HEK293T (cell line): ENCODE data around the gene BEST1.
"Not testable (repeated sequence)": the region's sequence is repeated elsewhere in the genome, so short reads cannot be mapped to it uniquely, and the experiment has no call there.

Source experiments
- CTCF ChIA-PET: fragments of 350-600 bp; formaldehyde crosslinking; extraction: SDS; loops from one replicate; lab custom pipeline; 2021; ENCODE audit warnings: antibody characterized with exemption, inconsistent platforms; lab: Yijun Ruan, JAX
- POLR2A ChIA-PET: fragments of 350-600 bp; formaldehyde crosslinking; extraction: SDS; loops from one replicate; lab custom pipeline; 2020; ENCODE audit warnings: antibody characterized with exemption, inconsistent platforms; lab: Yijun Ruan, JAX
- DNase-seq: peaks from one replicate; pipeline ENCODE4 v3.0.0; 2012; ENCODE audit warnings: mixed read lengths; ENCODE audit errors: extremely low spot score
- ARNT ChIP-seq: fragments of 450-650 bp; IDR thresholded peaks from 2 replicates; pipeline ENCODE4 v1.6.1; 2017; ENCODE audit warnings: mild to moderate bottlenecking
- BHLHE40 ChIP-seq: fragments of 450-650 bp; IDR thresholded peaks from 2 replicates; pipeline ENCODE4 v1.6.1; 2016; ENCODE audit warnings: mild to moderate bottlenecking, moderate library complexity, borderline replicate concordance
- CTBP1 ChIP-seq: fragments of 450-650 bp; IDR thresholded peaks from 2 replicates; pipeline ENCODE4 v1.6.1; 2016; ENCODE audit warnings: borderline replicate concordance
- ELF4 ChIP-seq: fragments of 450-650 bp; IDR thresholded peaks from 2 replicates; pipeline ENCODE4 v1.6.1; 2017; ENCODE audit warnings: antibody characterized with exemption
- FOXA1 ChIP-seq: fragments of 450-650 bp; IDR thresholded peaks from 2 replicates; pipeline ENCODE4 v1.6.1; 2016; ENCODE audit warnings: mild to moderate bottlenecking
- FOXK2 ChIP-seq: fragments of 450-650 bp; IDR thresholded peaks from 2 replicates; pipeline ENCODE4 v1.6.1; 2016; ENCODE audit warnings: mild to moderate bottlenecking
- FOXM1 ChIP-seq: fragments of 450-650 bp; IDR thresholded peaks from 2 replicates; pipeline ENCODE4 v1.6.1; 2017; ENCODE audit warnings: mild to moderate bottlenecking, borderline replicate concordance
- HDGF ChIP-seq: fragments of 450-650 bp; IDR thresholded peaks from 2 replicates; pipeline ENCODE4 v1.6.1; 2017; ENCODE audit warnings: antibody characterized with exemption, borderline replicate concordance
- L3MBTL2 ChIP-seq: fragments of 450-650 bp; conservative IDR thresholded peaks from 2 replicates; pipeline ENCODE4 v1.6.1; 2016; ENCODE audit warnings: mild to moderate bottlenecking
- LEF1 ChIP-seq: fragments of 450-650 bp; IDR thresholded peaks from 2 replicates; pipeline ENCODE4 v1.6.1; 2017; ENCODE audit warnings: mild to moderate bottlenecking, borderline replicate concordance
- NFRKB ChIP-seq: fragments of 450-650 bp; IDR thresholded peaks from 2 replicates; pipeline ENCODE4 v1.6.1; 2016; ENCODE audit warnings: mild to moderate bottlenecking, moderate library complexity
- SP1 ChIP-seq: fragments of 450-650 bp; IDR thresholded peaks from 2 replicates; pipeline ENCODE4 v1.6.1; 2017
- SUZ12 ChIP-seq: fragments of 450-650 bp; IDR thresholded peaks from 2 replicates; pipeline ENCODE4 v1.6.1; 2016; ENCODE audit warnings: mild to moderate bottlenecking
- TARDBP ChIP-seq: fragments of 450-650 bp; IDR thresholded peaks from 2 replicates; pipeline ENCODE4 v1.6.1; 2016
- ZNF384 ChIP-seq: fragments of 450-650 bp; IDR thresholded peaks from 2 replicates; pipeline ENCODE4 v1.6.1; 2016
- TF ChIP-seq, protein P1 (sequence below): fragments of 450-650 bp; IDR thresholded peaks from 2 replicates; pipeline ENCODE4 v1.6.1; 2016

The BEST1 gene

DNA sequence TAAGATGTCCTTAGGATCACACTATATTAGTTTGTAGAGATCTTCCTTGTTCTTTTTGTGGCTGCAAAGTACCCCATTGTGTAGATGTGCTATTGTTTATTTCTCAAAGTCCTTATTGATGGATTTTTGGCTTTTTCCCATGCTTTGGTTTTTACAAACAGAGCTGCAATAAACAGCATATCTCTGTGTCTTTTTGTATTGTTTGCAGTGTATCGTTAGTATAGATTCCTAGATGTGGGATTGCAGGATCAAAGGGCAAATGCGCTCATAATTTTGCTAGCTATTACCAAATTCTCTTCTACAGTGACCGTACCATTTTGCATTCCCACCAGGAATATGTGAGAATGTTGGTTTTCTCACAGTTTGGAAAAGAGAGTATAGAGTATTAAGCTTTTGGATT, 44.8 kb downstream of the BEST1 start:
- POLR2A ChIA-PET = interaction anchor here (1.0 kb wide), 1 partner anchor 27 kb away, joined by 4 read pairs; the partner anchor contains the start of gene FTH1
- DNase-seq = no peak
- CTCF ChIA-PET = no interaction called here
- TF ChIP-seq ELF4 (no peak), CTBP1 (no peak), NFRKB (no peak), BHLHE40 (no peak), TARDBP (no peak), ARNT (no peak), SUZ12 (no peak), SP1 (no peak), ZNF384 (no peak), LEF1 (no peak), FOXK2 (no peak), FOXM1 (no peak), FOXA1 (no peak)

DNA sequence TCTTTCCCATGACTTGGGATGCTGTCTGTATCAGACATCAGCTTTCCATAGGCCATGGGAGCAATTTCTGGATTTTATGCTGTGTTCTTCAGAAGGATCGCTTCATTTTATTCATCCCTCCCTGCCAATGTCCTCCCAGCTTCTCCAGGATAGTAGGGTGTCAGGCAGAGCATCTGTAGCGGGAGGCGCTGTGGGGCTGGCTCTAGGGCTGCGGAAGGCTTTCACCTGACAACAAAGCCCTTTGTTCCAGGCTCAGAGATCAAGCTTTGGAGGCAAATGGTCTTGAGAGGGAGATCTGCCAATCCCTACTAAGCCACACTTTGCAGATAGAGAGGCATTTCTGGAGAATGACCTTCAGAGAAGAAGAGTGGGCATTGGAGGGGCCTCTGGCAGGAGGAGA, 46.8 kb downstream of the BEST1 start:
- DNase-seq = no peak
- ChIA-PET POLR2A (no interaction called here), CTCF (no interaction called here)
- TF ChIP-seq ELF4 = no peak
- TF ChIP-seq SP1 = no peak
- TF ChIP-seq FOXA1 = no peak
- TF ChIP-seq SUZ12 = no peak
- TF ChIP-seq FOXM1 = no peak
- TF ChIP-seq CTBP1 = no peak
- TF ChIP-seq LEF1 = no peak

DNA sequence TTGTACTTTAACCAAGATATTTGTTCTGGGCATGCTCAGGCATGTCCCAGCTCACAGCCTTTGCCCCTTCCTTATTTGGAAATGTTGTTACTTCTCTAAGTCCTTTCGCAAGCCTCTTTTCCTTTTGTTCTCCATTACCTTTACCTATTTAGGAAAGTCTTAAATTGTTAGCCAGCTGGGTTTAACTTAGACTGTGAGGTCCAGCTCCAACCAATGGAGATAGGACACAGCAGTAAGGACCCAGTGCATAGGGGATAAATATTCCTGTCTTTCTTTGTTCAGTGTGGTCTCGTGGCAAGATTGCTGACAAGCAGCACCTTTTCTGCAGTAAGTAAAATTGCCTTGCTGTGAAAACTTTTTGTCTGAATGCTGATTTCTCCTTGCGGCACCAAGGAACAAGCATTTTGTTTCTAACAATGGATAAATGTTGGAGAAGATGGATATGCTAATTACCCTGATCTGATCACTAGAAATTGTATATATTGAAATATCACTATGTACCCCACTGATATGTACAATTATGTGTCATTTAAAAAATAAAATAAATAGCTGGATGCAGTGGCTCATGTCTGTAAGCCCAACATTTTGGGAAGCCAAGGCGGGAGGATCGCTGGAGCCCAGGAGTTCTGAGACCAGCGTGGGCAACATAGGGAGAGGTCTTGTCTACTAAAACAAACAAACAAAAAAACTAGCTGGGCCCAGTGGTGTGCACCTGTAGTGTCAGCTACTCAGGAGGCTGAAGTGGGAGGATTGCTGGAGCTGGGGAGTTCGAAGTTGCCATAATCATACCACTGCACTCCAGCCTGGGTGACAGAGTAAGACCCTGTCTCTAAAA, 49.2 kb downstream of the BEST1 start:
- DNase-seq = no peak
- ChIA-PET POLR2A (no interaction called here), CTCF (interaction anchor here (0.9 kb wide), 1 partner anchor 100 kb away, joined by 3 read pairs; no protein-coding TSS in a partner anchor)
- TF ChIP-seq NFRKB = no peak
- TF ChIP-seq CTBP1 = no peak
- no peak for TF ChIP-seq BHLHE40
- no peak for TF ChIP-seq LEF1

DNA sequence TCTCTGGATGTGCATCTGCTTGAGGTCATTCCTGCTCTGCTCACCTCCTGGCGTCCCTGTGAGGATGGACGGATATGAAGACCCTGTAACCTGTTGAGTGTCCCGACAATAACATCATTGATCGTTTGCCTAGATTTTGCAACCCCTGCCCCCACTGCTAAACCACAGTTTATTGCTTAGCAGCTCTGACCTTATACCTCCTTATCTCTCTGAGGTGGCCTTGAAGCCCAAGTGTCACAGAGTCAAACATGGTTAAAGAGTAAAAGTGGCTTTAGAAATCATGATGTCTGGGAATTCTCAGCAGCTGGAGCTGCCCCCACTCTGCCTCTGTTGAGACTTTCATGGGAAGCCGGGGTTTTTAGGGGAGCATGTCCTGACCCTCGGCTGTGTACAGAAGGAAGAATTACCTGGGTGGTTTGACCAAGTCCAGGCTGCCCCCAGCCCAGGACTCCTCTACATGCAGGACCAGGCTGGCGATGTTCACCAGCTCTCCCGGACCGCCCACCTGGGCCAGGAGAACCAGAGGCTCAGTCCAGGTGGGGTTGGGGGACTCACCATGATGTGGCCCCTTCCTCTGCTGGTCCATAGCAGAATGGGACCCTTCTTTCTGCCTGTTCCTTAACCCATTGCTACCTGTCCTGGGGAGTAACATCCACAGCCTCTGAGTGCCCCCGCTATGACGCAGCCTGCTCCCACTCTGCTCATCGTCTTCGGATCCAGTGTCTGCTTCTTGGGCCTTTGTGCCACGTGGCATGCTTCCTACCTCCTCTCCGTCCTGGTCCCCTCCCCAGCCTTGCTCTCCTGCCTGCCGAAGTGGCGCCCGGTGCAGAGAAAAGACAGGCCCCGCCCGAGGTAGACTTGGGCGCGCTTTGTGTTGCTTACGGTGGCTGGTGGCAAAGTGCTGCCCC, 50.6 kb downstream of the BEST1 start:
- DNase-seq = no peak
- ChIA-PET POLR2A (no interaction called here), CTCF (no interaction called here)
- TF ChIP-seq, protein P1, sequence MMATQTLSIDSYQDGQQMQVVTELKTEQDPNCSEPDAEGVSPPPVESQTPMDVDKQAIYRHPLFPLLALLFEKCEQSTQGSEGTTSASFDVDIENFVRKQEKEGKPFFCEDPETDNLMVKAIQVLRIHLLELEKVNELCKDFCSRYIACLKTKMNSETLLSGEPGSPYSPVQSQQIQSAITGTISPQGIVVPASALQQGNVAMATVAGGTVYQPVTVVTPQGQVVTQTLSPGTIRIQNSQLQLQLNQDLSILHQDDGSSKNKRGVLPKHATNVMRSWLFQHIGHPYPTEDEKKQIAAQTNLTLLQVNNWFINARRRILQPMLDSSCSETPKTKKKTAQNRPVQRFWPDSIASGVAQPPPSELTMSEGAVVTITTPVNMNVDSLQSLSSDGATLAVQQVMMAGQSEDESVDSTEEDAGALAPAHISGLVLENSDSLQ = no peak
- no peak for TF ChIP-seq FOXM1
- TF ChIP-seq SP1 = no peak
- TF ChIP-seq SUZ12 = no peak
- no peak for TF ChIP-seq CTBP1
- no peak for TF ChIP-seq FOXK2
- TF ChIP-seq FOXA1 = no peak
- no peak for TF ChIP-seq ARNT

DNA sequence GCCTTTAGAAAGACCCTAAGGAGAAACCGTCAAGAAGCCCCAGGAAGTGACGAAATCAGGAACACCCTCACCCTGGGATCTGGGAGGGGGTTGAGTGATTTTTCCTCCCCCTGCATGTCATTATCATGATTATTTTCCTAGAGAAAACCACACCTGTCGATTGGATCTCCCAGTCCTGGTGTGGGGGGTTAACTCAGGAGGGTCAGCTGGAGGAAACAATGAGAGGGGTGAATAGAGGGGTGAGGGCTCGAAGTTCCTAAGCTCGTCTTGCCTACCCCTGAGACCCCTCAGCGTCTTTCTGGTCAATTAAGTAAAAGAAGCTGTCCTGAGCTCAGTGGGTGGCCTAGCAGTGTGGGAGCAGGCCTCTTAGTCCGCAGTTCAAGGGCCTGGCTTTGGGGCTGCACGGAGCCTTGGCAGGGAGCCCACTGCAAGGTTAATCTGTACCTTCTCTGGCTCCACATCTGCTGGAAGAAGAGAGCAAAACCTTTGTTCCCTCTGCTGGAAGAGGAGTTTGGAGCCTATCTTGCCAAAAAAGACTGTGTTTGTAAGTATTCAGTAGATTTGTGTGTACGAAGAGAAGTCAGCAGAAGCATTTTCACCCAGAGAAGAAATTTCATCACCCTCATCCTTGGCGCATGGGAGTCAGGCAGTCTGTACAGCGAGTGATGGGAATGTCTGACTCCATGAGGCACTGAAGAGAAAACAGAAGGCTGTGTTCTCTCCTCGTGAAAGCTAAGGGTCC, 51.5 kb downstream of the BEST1 start:
- ChIA-PET CTCF (no interaction called here), POLR2A (no interaction called here)
- TF ChIP-seq CTBP1 (no peak), FOXK2 (no peak), ARNT (no peak), FOXM1 (no peak), TARDBP (no peak), SP1 (no peak), BHLHE40 (no peak), ELF4 (no peak), SUZ12 (no peak), FOXA1 (no peak), L3MBTL2 (no peak), LEF1 (no peak), HDGF (no peak), ZNF384 (no peak), NFRKB (no peak)
- TF ChIP-seq, protein P1 = no peak
- DNase-seq = no peak

DNA sequence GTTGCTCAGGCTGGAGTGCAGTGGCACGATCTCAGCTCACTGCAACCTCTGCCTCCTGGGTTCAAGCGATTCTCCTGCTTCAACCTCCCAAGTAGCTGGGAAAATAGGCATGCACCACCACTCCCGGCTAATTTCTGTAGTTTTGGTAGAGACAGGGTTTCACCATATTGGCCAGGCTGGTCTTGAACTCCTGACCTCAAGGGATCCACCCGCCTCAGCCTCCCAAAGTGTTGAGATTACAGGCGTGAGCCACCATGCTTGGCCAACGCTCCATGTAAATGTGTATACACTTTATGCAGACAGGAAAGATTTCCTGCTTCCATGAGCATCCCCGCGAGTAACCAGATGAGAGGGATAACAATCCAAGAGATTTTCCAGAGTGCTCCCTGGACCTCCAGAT, 52.1 kb downstream of the BEST1 start:
- DNase-seq, POLR2A ChIA-PET, CTCF ChIA-PET: not testable (repeated sequence)
